GM10248 (cell line): ENCODE results near the gene SYT4.

Experiments
- CTCF ChIA-PET: fragments of 300-600 bp; sonication (Branson Sonifier 250); formaldehyde crosslinking; extraction: SDS; loops from one replicate; lab custom pipeline; 2021; ENCODE audit warnings: antibody characterized with exemption; lab: Yijun Ruan, JAX
- POLR2A ChIA-PET: fragments of 350-650 bp; sonication (Branson Sonifier 250); formaldehyde crosslinking; extraction: SDS; loops from one replicate; lab custom pipeline; 2020; ENCODE audit warnings: antibody characterized with exemption; lab: Yijun Ruan, JAX
- DNase-seq: peaks from one replicate; pipeline ENCODE4 v3.0.0; 2012; ENCODE audit errors: extremely low spot score
- CTCF ChIP-seq: IDR thresholded peaks from 2 replicates; pipeline ENCODE4 v1.5.1; 2012; ENCODE audit warnings: mild to moderate bottlenecking, low read depth; ENCODE audit errors: extremely low read depth, missing control alignments, control extremely low read depth

Gene SYT4

GRCh38 chr18:43236921-43237320, 40.4 kb downstream of the SYT4 start:
- POLR2A ChIA-PET: no interaction called here
- CTCF ChIA-PET: no interaction called here
- no peak for DNase-seq
- no peak for TF ChIP-seq CTCF

GRCh38 chr18:43234889-43235288, 42.4 kb downstream of the SYT4 start:
- no peak for DNase-seq
- POLR2A ChIA-PET: no interaction called here
- no peak for TF ChIP-seq CTCF
- CTCF ChIA-PET: no interaction called here

DNA sequence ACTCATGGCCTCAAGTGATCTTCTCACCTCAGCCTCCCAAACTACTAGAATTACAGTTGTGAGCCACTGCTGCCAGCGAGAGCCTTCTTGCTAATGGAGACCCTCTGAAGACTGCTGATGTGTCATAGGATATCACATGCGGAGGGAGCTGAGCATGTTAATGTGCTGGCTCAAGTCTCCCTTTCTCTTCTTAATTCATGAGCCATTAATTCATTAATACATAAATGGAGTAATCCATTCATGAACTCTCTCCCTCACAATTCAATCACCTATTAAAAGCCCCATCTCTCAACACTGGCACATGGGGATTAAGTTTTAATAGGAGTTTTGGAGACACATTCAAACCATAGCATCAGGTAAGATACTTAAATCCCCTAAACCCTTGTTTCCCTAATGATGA, 54.8 kb downstream of the SYT4 start:
- no peak for TF ChIP-seq CTCF
- ChIA-PET POLR2A (no interaction called here), CTCF (no interaction called here)
- no peak for DNase-seq

- ChIA-PET CTCF (no interaction called here), POLR2A (no interaction called here)
- DNase-seq: no peak
- TF ChIP-seq CTCF: no peak
Observed at GRCh38 chr18:43220691-43221090, 56.6 kb downstream of the SYT4 start.
